Forelimb muscle (tissue), 1 donor: ENCODE data around the gene TAF6. TPM values are rescaled to one million over a fixed set of nuclear protein-coding genes. Genes with fewer than 3 reads are reported as not detected.

Source experiments
- DNase-seq: peaks from one replicate; pipeline ENCODE4 v3.0.0-alpha.2; 2013; ENCODE audit warnings: low read depth
- polyA plus RNA-seq: library from polyadenylated mRNA; unstranded; fragments of 120-200 nt; gene quantifications from one replicate; pipeline ENCODE4 v1.2.1, GENCODE V29; 2013; ENCODE audit not compliant: insufficient read length

The TAF6 gene
- polyA plus RNA-seq, 1 donor, result 35.3 TPM

DNA sequence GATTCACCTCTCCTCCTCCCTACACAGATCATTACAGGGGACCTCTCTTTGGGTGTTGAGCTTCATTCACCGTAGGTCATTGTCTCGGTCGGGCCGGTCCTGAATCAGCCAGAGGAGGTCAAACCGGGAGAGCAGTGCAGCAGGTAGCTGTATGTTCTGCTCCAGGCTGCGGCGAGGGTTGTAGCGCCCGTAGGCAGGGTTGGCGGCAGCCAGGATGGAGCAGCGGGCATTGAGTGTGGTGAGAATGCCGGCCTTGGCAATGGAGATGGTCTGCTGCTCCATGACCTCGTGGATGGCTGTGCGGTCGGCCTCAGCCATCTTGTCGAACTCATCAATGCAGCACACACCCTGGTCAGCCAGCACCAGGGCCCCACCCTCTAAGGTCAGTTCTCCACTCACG is 23.5 kb downstream of the TAF6 start:
- DNase-seq, result no peak

DNA sequence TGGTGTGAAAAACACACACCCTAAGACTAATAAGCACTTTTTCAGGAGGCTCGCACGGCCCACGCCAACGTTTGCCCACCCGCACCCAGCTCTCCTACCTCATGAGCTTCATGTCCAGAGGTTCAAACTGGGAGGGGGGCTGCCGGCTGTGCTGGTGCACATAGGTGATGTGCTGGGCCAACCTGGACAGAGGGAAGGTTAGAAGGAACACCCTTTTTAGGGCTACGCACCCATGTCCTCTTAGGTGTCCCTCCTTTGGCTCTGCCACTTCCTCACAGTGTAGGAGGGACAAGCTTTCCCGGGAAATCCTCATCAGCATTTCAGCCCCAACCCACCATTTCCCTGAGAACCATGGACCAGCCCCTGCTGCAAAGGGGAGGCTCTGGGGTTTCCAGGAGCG is 23.9 kb downstream of the TAF6 start:
- DNase-seq, result no peak

DNA sequence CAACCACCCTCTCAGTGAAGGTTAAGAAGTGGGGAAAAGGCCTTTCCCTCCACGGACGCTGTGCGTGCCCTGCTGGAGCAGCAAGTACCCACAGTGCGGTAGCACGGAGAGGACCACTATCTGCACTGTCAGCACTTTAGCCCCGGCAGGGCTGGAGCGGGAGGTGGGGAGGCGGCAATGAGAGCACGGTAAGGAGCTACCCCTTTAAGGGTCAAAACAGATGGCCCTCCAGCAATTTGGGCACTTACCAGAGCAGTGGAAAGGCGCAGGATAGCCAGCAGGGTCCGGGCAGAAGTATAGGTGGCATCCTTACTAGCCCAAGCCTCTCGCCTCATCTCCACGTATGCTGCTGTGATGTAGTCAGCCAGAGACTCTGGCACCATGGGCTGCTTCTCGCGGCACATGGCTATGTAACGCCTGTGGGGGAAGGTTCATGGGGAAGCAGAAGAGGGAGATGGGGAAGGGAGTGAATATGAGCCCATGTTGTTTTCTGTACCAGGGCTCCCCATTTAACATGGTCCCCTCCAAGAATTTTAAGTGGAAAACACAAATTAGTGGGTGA is 25.2 kb downstream of the TAF6 start:
- DNase-seq, result no peak

- no peak for DNase-seq
Measured at GRCh38 chr7:100093498-100093897, 25.7 kb downstream of the TAF6 start.

DNA sequence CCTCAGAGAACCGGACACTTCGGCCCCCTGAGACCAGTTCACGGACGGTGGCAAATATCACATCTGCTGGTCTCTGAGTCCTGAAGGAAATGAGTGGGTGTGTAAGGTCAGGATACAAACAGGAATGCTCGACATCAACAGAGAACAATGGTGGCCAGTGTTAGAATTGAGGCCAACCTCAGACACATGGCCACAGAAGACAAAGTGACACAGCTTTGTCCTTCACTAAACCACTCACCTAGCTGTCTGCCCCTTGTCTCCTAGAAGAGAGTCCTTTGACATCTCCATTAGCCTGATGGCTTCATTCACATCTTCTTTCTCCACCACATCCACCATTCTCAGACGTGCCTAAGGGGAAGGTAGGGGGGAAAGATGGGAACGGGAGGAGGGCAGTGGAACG is 26.1 kb downstream of the TAF6 start:
- no peak for DNase-seq

DNA sequence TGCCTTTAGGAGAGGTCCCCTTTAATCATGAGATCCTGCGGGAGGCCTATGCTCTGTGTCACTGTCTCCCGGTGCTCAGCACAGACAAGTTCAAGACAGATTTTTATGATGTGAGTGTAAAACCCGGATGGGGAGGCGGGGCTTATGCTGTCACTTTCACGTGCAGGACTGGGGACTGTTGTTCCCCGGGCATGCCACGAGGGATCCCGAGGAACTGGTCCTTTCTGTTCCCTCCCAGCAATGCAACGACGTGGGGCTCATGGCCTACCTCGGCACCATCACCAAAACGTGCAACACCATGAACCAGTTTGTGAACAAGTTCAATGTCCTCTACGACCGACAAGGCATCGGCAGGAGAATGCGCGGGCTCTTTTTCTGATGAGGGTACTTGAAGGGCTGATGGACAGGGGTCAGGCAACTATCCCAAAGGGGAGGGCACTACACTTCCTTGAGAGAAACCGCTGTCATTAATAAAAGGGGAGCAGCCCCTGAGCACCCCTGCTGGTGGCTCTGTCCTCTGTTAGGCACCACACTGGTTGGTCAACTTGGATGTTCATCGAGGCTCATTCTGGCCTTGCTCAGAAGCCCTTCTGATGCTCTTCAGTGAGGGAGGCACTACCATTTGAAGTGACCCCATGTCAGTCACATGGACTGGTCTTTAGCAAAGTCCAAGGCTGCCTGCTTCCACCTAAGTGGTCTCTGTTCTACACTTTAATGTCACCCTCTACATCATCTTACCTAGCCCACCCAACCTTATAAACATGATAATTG is 27.6 kb downstream of the TAF6 start:
- DNase-seq, result no peak

- DNase-seq, result no peak
Measured at GRCh38 chr7:100090527-100091410, 28.4 kb downstream of the TAF6 start.

GRCh38 chr7:100089458-100090196 is 29.5 kb downstream of the TAF6 start:
- no peak for DNase-seq

DNA sequence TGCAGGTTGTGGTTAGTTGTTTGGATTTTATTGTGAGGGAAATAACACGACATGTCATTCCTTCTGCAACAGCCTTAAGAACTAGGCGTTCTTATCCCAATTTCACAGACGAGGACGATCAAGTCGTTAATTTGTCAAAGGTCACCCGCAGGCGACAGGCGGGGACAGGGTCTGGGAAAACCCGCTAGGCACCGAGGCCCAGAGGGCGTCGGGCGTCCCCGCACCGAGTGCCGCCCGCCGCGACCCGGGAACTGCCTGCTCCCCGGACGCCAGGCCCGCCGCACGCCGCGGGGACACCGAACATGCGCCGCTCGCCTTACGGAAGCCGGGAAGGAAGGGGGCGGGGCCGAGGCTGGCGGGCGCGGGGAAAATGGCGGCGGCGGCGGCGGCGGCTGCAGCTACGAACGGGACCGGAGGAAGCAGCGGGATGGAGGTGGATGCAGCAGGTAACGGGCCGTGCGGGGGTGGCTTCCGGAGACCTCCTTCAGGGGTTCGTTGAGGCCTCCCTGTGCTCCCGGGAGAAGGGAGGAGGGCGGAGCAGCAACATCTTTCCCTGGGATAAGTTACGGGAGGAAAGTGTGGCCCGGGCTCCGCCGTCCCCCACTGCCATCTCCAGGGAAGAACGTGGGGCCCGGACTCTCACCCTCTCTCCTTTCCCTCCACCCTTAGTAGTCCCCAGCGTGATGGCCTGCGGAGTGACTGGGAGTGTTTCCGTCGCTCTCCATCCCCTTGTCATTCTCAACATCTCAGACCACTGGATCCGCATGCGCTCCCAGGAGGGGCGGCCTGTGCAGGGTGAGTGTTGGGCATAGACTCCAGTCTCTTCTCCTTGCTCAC is 30.3 kb downstream of the TAF6 start, which contains the start of gene COPS6:
Gene COPS6, plus strand, starts transcription at position 349 of the 837 bp plus-strand sequence. Its CDS starts 22 bp downstream, at position 371.
- DNase-seq, result no peak

DNA sequence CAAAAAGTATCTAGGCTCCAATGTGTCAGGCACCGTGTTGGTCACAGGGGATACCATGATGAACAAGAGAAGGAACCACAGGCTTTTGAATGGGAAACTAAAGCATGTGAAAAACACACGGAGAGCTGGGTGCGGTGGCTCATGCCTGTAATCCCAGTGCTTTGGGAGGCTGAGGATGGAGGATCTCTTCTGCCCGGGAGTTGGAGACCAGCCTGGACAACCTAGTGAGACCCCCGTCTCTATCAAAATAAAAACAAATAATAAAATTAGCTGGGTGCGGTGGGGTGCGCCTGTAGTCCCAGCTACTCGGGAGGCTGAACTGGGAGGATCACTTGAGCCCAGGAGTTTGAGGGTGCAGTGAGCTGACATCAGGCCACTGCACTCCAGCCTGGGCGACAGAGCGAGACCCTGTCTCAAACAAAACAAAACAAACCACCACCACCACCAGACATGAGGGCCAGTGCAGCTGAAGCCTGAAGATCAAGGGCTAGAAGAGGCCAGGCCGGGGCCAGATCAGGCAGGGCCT is 31.0 kb downstream of the TAF6 start:
- no peak for DNase-seq

DNA sequence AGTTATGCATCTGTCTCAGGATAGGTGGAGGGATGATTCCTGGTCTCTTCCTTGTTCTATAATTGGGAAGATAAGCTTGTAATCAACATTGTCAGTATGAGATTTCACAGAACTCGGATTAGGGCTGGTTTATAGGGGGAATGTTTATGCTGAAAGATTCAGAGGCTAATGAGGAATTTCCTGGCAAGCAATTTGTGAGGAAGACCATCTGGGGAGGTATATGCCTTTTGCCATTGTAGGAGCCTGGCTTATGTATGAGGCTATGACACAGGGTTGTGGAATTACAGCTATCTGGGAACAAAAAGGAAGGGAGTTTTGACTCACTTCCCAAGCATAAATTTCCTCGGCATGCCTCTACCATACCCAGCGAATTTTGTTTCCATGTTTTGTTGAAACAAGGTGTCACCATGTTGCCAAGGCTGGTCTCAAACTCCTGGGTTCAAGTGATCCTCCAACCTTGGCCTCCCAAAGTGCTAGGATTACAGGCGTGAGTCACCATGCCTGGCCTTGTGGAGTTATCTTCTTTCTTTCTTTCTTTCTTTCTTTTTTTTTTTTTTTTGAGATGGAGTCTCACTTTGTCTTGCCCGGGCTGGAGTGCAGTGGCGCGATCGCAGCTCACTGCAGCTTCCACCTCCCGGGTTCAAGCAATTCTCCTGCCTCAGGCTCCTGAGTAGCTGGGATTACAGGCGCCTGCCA is 32.0 kb downstream of the TAF6 start:
- DNase-seq, result no peak

DNA sequence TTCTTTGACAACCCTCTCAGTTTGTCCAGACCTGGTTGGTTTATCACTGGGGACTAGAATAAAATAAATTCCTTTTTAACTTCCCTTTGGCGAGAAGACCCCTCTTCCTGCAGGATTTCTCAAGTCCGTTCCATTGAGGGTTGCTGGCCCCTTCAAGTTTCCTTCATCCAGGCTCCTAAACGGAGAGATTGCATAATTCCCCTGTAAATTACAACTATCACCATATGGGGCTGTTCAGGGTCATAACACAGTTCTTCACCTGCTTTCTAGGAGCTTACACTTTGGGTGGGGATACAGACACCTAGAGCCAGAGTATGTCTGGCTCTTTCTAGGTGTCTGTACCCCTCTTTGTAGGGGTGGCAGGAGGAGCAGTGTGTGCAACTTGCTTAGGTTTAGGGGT is 33.6 kb downstream of the TAF6 start:
- no peak for DNase-seq

DNA sequence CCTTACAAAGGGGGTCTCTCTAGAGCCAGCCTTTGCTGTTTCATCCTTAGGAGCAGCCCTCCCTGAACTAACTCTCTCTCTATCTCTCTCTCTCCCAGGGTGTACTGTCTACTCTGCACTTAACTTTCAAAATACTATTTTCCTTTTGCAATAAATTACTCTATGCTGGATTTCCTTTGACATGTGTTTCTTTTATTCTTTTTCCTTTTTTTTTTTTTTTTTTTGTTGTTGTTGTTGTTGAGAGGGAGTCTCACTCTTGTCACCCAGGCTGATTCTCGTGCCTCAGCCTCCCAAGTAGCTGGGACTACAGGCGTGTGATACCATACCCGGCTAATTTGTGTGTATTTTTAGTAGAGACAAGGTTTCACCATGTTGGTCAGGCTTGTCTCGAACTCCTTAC is 36.2 kb downstream of the TAF6 start:
- DNase-seq, result no peak

GRCh38 chr7:100081535-100082102 is 37.5 kb downstream of the TAF6 start, which contains the start of gene ZNF3:
TSS of gene ZNF3 (minus strand) at chr7:100081723. CDS start at chr7:100077357, 4,366 bp downstream.
- peak; percentile 98 for DNase-seq

- DNase-seq, result no peak
Measured at GRCh38 chr7:100080907-100081534, 38.1 kb downstream of the TAF6 start.

DNA sequence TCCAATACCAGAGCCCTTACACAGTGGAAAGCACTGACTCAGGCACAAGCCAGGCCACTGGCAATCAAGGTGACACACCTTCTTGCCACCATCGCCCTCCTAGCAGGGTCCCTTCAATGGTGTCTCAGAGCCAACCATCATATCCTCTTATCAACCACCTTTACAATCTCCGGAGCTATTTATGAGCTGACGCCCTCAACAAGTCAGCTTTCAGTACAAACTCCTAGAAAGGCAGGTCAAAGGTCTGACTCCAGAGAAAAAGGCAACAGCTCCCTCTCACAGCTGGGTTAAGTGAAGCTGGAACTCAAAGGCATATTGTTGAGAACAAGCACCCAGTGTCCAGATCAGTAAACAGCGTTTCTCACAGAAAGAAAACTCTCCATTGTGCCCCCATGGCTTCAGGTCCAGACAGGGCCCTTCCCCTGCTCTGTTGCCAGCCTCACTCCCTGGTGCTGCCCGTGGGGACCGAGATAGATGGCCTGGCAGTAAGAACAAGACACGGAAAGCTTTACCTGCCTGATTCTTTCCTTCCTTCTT is 40.1 kb downstream of the TAF6 start:
- no peak for DNase-seq

DNA sequence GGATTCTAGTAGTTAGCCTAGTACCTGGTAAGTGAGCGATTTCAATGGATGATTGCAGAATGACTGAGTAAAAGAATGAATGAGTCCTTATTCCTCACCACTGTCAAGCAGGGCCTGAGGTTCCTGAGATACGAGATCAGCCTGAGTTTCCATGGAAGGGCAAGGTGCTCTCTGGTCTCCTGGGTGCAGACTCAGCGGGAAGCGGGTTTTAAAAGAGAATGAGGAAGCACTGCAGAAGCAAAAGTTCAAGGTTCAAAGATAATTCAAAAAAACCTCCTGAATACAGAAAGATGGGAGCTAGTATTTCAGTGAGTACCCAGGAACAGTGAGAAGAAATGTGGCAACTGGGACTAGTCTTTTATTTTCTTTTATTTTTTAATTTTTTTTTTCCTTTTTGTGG is 42.0 kb downstream of the TAF6 start:
- DNase-seq, result no peak

DNA sequence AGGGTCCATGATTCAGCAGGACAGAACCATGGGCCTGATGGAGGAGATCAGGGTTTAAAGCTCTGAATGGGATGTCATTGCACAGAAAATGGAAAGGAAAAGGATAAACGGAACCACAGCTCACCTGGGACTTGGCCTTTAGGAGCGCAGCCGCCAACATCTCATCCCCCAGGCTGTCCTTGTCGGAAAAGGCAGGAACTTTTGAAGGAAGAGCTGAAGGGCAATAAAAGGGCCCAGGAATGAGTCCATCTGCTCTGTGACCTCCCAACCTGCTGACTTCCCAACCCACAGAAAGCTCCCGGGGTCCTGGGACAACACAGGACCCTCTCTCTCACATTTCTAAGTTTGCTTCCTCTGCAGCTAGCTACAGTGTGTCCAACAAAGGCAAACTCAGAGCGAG is 43.7 kb downstream of the TAF6 start:
- no peak for DNase-seq

GRCh38 chr7:100074841-100075240 is 44.3 kb downstream of the TAF6 start:
- DNase-seq, result no peak
